Measurements from ENCODE around the gene GALNT12.
A peak's percentile ranks its signal among the peaks of the same experiment; 100 is the strongest.

The GALNT12 gene

DNA sequence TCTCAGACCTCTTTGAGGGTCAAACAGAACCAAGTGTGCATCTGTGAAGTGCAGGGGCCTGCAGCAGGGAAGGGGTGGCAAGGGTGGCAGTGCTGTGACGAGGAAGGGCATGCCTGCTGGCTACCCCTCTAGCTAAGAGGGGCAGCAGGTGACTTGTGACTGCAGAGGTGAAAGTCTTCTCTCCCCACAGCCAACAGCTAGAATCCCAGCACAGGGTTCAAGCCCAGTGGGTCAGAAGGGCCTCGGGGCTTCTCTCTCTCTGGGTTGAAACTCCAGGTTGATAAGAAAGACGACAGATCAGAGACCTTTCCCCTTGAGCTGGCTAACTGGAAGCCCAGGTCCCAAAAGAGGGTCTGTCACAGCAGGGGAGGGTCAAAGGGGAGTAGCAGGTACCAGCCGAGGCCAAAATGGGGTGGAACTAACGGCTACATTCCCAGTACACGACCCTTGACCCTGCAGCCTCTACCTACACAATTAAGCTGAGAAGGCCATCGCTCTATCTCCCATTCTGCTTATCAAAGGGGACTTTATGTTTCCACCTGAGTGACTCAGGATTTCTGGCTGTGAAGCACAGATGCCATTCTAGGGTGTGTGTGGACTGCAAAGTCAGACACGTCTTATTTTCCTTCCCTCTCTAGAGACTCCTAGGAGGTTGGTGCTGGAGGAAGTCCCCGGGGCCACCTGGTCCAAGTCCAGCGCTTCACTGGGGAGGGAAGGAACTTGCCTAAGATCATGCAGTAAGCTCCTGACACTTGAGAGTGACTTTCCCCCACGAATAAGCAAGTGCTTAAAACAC, 25.7 kb upstream of the GALNT12 start:
- DNase-seq (ENCODE audit: low read depth): no peak

- no peak for DNase-seq (ENCODE audit: low read depth)
These were observed 23.8 kb upstream of the GALNT12 start for GRCh38 chr9:98783518-98784226.

DNA sequence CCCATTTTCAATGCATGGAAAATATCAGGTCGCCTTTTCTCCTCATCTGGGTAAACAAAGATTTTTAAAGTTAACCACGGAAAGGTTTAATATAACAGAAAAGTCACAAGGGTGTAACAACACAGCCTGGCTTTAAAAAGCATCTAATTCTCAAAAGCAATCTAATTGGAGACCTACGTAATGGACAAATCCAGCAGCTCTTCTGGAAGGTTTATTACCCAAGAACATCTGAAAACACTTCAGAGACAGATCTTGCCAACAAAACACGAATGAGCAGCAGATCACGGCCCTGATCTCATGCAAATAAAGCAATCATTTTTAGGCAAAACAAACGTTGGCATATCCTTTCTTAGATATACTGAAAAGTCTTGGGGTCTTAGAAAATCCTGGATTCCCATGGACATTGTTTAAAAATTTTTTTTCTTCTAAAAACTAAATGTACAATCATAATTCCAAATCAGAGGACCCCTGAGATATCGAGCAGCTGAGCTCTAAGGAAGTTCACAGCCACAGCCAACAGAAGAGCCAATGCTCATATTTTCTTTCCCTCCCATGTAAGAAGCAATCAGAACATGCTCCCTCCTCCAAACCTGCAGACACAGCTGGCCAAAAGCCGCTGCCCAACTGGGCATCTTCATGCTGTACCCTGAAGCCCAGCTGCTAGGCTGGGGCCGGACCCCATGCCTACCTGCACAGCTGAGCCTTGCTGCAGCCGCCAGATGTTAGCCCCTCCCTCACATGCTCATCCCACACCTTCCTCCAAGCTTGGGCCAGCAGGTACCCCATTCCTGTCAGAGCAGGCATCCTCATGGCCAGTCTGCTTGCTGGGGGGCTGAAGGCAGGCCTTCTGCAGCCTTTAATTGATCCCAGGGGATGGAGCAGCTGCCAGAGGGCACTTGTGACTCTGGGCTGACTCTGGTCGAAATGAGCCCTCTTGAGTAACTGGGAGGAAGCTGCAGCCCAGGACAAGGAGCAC, 22.4 kb upstream of the GALNT12 start:
- DNase-seq (ENCODE audit: low read depth): no peak

DNA sequence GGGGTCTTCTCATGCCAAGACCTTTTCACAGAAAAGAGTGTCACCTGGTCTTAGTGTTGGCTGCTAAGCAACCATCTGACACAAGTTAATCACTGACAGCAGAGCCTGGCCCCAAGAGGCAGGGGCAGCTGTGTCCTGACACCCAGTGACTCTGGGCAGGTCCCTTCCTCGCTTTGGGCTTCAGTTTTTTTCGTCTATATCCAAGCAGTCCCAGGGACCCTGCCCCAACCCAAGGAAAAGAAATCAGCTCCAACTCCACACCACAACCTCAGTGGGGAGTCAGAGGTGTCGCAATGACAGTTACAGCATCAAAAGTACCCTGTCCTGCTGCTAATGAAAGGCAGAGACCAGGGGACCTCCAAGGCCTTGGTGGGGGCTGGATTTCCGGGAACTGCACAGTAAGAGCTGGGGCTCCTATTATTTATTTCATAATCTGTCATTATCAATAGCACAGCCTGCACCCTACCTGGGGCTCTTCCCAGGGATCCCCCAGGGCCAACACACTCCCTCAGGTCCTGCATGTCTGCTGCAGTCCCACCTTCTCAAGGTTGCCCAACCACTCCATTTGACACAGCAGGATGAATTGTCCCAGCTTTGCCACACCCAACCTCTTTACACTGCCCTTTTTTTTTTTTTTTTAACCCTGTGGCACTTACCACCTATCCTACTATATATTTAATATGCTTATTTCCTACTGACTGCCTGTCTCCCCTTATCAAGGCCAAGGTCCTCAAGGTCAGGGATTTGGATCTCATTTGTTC, 20.5 kb upstream of the GALNT12 start:
- DNase-seq (ENCODE audit: low read depth): no peak

- DNase-seq (ENCODE audit: low read depth): no peak
These were observed 19.6 kb upstream of the GALNT12 start for GRCh38 chr9:98787766-98788335.

- DNase-seq (ENCODE audit: low read depth): no peak
These were observed 17.9 kb upstream of the GALNT12 start for GRCh38 chr9:98789483-98790133.

GRCh38 chr9:98790134-98790841, 17.2 kb upstream of the GALNT12 start:
- DNase-seq (ENCODE audit: low read depth): no peak

GRCh38 chr9:98790842-98791607, 16.4 kb upstream of the GALNT12 start:
- peak; percentile 26 for DNase-seq (ENCODE audit: low read depth)

GRCh38 chr9:98791608-98792490, 15.6 kb upstream of the GALNT12 start:
- no peak for DNase-seq (ENCODE audit: low read depth)

DNA sequence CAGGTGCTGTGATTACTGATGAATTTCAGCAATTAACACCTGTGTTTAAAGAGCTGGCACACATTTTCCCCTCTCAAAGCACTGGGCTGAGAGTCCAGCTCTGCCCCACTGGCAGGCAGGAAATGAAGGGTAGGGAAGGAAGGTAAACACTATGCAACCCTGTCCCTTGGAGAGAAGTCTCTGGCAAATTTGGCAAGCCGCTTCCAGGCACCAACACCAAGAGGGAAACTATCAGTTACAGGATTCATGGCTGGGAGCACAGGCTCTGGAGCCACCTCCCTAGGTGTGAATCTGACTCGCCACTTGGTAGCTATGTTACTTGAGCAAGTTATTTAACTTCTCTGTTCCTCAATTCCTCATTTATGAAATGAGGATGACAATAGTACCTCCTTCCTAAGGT, 14.4 kb upstream of the GALNT12 start:
- no peak for DNase-seq (ENCODE audit: low read depth)

GRCh38 chr9:98794802-98795201, 12.7 kb upstream of the GALNT12 start:
- DNase-seq (ENCODE audit: low read depth): no peak

DNA sequence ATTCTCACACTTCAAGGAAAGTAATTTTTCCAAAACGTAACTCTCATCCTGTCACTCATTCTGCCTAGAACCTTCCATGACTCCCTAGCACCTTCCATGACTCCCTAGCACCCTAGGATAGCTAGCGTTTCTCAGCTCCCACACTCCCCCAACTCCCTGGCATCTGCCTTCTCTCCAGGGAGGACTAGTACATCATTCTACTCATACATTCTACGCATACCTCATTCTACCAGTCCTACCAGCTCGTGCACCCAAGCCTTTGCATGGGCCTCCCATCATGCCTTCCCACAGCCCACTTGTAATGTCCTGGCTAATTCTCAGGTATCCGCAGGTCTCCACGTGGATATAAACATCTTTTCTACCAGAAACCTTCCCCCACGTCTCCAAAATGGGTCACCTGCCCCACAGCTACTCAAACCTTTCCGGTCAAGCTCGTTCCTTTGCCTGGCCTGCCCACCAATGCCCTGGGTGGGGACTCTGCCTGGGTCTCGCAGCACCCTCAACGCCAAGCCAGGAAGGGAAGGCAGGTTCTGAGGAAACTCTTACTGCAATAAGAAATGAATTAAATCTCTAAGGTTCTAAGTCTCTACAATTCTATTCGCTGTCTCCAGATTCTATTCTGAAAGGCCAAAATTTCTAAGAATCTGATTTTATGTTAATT, 12.0 kb upstream of the GALNT12 start:
- no peak for DNase-seq (ENCODE audit: low read depth)

GRCh38 chr9:98795970-98796363, 11.5 kb upstream of the GALNT12 start:
- DNase-seq (ENCODE audit: low read depth): no peak

GRCh38 chr9:98796364-98797101, 10.9 kb upstream of the GALNT12 start, which contains the start of gene ANKS6:
Gene ANKS6, minus strand, starts transcription at chr9:98796555. Its CDS starts 64 bp downstream, at chr9:98796491.
- DNase-seq (ENCODE audit: low read depth): peak; percentile 82

DNA sequence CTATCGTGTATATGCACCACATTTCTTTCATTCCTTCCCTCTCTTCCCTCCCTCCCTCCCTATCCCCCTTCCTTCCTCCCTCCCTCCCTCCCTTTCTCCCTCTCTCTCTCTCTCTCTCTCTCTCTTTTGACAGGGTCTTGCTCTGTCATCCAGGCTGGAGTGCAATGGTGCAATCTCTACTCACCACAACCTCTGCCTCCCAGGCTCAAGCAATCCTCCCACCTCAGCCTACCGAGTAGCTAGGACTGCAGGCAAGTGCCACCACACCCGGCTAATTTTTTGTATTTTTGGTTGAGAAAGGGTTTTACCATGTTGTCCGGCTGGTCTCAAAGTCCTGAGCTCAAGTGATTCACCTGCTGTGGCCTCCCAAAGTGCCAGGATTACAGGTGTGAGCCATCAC, 10.0 kb upstream of the GALNT12 start:
- no peak for DNase-seq (ENCODE audit: low read depth)

DNA sequence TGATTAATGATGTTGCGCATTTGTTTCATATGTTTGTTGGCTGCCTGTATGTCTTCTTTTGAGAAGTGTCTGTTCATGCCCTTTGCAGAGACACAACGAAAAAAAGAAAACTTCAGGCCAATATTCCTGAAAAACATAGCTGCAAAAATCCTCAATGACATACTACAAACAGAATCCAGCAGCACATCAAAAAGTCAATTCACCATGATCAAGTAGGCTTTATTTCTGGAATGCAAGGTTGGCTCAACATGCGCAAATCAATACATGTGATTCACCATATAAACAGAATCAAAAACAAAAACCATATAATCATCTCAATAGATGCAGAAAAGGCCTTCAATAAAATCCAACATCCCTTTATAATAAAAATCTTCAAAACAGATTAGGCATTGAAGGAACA, 9.2 kb upstream of the GALNT12 start:
- DNase-seq (ENCODE audit: low read depth): no peak

- DNase-seq (ENCODE audit: low read depth): no peak
These were observed 5.9 kb upstream of the GALNT12 start for GRCh38 chr9:98801561-98801960.

Data from activated T-helper 1 cell treated with Interleukin-2 at 50 U/mL for 16 hours (primary cell).